Endodermal cell (in vitro differentiated cells): ENCODE data around the gene HSP90AB1. TPM values are rescaled to one million over a fixed set of nuclear protein-coding genes. Genes with fewer than 3 reads are reported as not detected.

Experiments used
- DNase-seq: peaks from one replicate; pipeline ENCODE4 v3.0.0-alpha.2; 2017
- H3K27ac ChIP-seq: 2 replicates; pipeline ENCODE4 v1.5.1; 2013; ENCODE audit warnings: mild to moderate bottlenecking, low read depth, low read length, moderate library complexity
- H3K27me3 ChIP-seq: 2 replicates; pipeline ENCODE4 v1.6.1; 2013; ENCODE audit warnings: mild to moderate bottlenecking, low read length, moderate library complexity; ENCODE audit not compliant: insufficient read depth, control insufficient read depth, poor library complexity, severe bottlenecking
- H3K36me3 ChIP-seq: 2 replicates; pipeline ENCODE4 v1.7.0; 2013; ENCODE audit warnings: mild to moderate bottlenecking, low read length, moderate library complexity; ENCODE audit not compliant: control insufficient read depth, insufficient read depth
- H3K4me1 ChIP-seq: one replicate; pipeline ENCODE4 v1.7.0; 2013; ENCODE audit warnings: low read length; ENCODE audit not compliant: control insufficient read depth, insufficient read depth
- H3K4me3 ChIP-seq: 2 replicates; pipeline ENCODE4 v1.5.1; 2013; ENCODE audit warnings: mild to moderate bottlenecking, low read length, moderate library complexity
- H3K9ac ChIP-seq: 2 replicates; pipeline ENCODE4 v1.6.1; 2013; ENCODE audit warnings: mild to moderate bottlenecking, low read length, moderate library complexity; ENCODE audit not compliant: poor library complexity, severe bottlenecking; ENCODE audit errors: extremely low read depth
- H3K9me3 ChIP-seq: 2 replicates; pipeline ENCODE4 v1.6.1; 2013; ENCODE audit warnings: mild to moderate bottlenecking, low read length, moderate library complexity; ENCODE audit not compliant: control insufficient read depth
- H3K27ac Mint-ChIP-seq: 2 replicates; pipeline ENCODE4 v1.8.0; 2020; ENCODE audit warnings: mixed read lengths
- H3K27me3 Mint-ChIP-seq: 2 replicates; pipeline ENCODE4 v1.8.0; 2021; ENCODE audit warnings: mild to moderate bottlenecking, mixed read lengths; ENCODE audit not compliant: insufficient read depth
- H3K36me3 Mint-ChIP-seq: 2 replicates; pipeline ENCODE4 v1.8.0; 2020; ENCODE audit warnings: low read depth, mixed read lengths
- H3K4me1 Mint-ChIP-seq: 2 replicates; pipeline ENCODE4 v1.8.0; 2020; ENCODE audit warnings: mixed read lengths
- H3K4me3 Mint-ChIP-seq: 2 replicates; pipeline ENCODE4 v1.8.0; 2020; ENCODE audit warnings: mild to moderate bottlenecking, moderate library complexity, mixed read lengths
- H3K9me3 Mint-ChIP-seq: 2 replicates; pipeline ENCODE4 v1.8.0; 2020; ENCODE audit warnings: mild to moderate bottlenecking, mixed read lengths
- CTCF ChIP-seq: fragments of 200-600 bp; sonication (generic); conservative IDR thresholded peaks from 2 replicates; pipeline ENCODE4 v1.5.0; 2021; ENCODE audit warnings: antibody characterized with exemption, mild to moderate bottlenecking
- WGBS, 2 experiments: methylation state at CpG; one replicate each; pipeline versions ENCODE4 v1.1.5 to v1.1.7; 2013; ENCODE audit warnings: missing lambda C conversion rate in 2 of 2, mixed read lengths in 1 of 2; ENCODE audit not compliant: insufficient coverage in 1 of 2, insufficient read length in 1 of 2; 5-methylcytosine and 5-hydroxymethylcytosine counted together
- total RNA-seq, 2 donors: library from RNA; stranded (reverse); fragmentation: NEBNext Ultra II Directional in 1 of 2; extraction: Animal tissue kit (Norgen Biotek cat#: 25700) in 1 of 2; gene quantifications; 2 replicates in 1 of 2; 3 replicates in 1 of 2; pipeline ENCODE4 v1.2.1, GENCODE V29; 2021

The HSP90AB1 gene
- total RNA-seq, 2 donors from 2014 or later: 1,356 to 1,422 TPM

- Histone ChIP-seq H3K4me3 (peak overlapping the region; percentile 18), H3K27ac (no peak overlapping the region), H3K9ac (no peak overlapping the region), H3K9me3 (no peaks in the 10 kb centered on the region), H3K27me3 (no peaks in the 10 kb centered on the region), H3K4me1 (peaks cover 19% of the 10 kb centered on the region), H3K36me3 (no peaks in the 10 kb centered on the region)
- peak; percentile 88 for DNase-seq
- 66 to 68% methylated on average over 14 to 16 of the region's 16 CpGs for WGBS, 2 experiments
- Mint-ChIP-seq H3K9me3 (no peaks in the 10 kb centered on the region), H3K36me3 (no peaks in the 10 kb centered on the region), H3K27ac (no peak overlapping the region), H3K4me3 (peak overlapping the region; percentile 61), H3K27me3 (peaks cover 2% of the 10 kb centered on the region), H3K4me1 (peaks cover 31% of the 10 kb centered on the region)
- no peak for TF ChIP-seq CTCF
Observed at GRCh38 chr6:44217332-44218143, 29.4 kb upstream of the HSP90AB1 start.

GRCh38 chr6:44219053-44219814, 27.7 kb upstream of the HSP90AB1 start:
- Histone ChIP-seq H3K27ac (peak overlapping the region; percentile 68), H3K36me3 (no peaks in the 10 kb centered on the region), H3K4me1 (peaks cover 19% of the 10 kb centered on the region), H3K9ac (peak overlapping the region; percentile 39), H3K4me3 (peak overlapping the region; percentile 74), H3K27me3 (no peaks in the 10 kb centered on the region), H3K9me3 (no peaks in the 10 kb centered on the region)
- peaks cover 2% of the 10 kb centered on the region for H3K27me3 Mint-ChIP-seq
- peaks cover 38% of the 10 kb centered on the region for H3K4me1 Mint-ChIP-seq
- 4 to 5% methylated on average over 7 to 44 of the region's 45 CpGs for WGBS, 2 experiments
- DNase-seq: peak; percentile 97
- H3K9me3 Mint-ChIP-seq: no peaks in the 10 kb centered on the region
- H3K36me3 Mint-ChIP-seq: no peaks in the 10 kb centered on the region
- H3K4me3 Mint-ChIP-seq: peak overlapping the region; percentile 61
- no peak for TF ChIP-seq CTCF
- H3K27ac Mint-ChIP-seq: peak overlapping the region; percentile 93

GRCh38 chr6:44219815-44220784, 26.8 kb upstream of the HSP90AB1 start:
- WGBS, 2 experiments: 39 to 56% methylated on average over 5 to 26 of the region's 28 CpGs
- Histone ChIP-seq H3K4me3 (peak overlapping the region; percentile 75), H3K27me3 (no peaks in the 10 kb centered on the region), H3K4me1 (peaks cover 24% of the 10 kb centered on the region), H3K27ac (peak overlapping the region; percentile 53), H3K36me3 (no peaks in the 10 kb centered on the region), H3K9me3 (no peaks in the 10 kb centered on the region), H3K9ac (peak overlapping the region; percentile 30)
- Mint-ChIP-seq H3K4me3 (peak overlapping the region; percentile 61), H3K36me3 (no peaks in the 10 kb centered on the region), H3K4me1 (peaks cover 46% of the 10 kb centered on the region), H3K27me3 (peaks cover 2% of the 10 kb centered on the region), H3K27ac (peak overlapping the region; percentile 66), H3K9me3 (no peaks in the 10 kb centered on the region)
- no peak for DNase-seq
- peak; percentile 37 for TF ChIP-seq CTCF
